ENCODE measurements around the gene DNAH8. TPM values are rescaled to one million over a fixed set of nuclear protein-coding genes. Genes with fewer than 3 reads are reported as not detected.

The DNAH8 gene
- total RNA-seq, 4 donors from 2014 or later = 0.22 TPM; not detected in 3

DNA sequence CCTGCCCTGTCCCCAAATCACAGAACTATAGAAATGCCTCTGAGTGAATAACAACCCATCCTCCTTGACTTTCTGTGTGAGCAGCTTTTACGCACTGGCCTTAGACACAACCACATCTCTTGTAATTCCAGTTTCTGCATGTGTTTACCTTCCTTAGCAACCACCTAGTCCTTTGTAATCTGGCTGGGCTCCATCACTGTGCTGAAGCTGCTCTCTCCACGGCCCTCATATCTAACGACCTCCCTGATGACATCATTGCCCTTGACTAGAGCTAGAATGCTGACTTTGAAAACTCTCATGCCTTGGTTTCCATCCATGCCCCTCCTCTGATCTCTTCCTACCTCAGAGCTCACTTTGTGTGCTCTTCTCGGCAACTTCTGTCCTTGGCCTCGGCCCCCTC lies 303.0 kb downstream of the DNAH8 start:
- Histone ChIP-seq H3K36me3 (no peaks in the 10 kb centered on the region), H3K27me3 (no peaks in the 10 kb centered on the region), H3K27ac (no peak overlapping the region), H3K4me1 (no peaks in the 10 kb centered on the region), H3K9me3 (no peaks in the 10 kb centered on the region), H3K4me3 (no peak overlapping the region)
- TF ChIP-seq CTCF (IDR thresholded peaks at IDR 0.05) (no peak), EP300 (IDR thresholded peaks at IDR 0.05) (no peak), POLR2A (IDR thresholded peaks at IDR 0.05) (no peak)
- DNase-seq (ENCODE audit: low spot score in 2 of 2) = no peak
- 63 to 68% methylated on average over 5 of the region's 5 CpGs for WGBS, 2 donors

GRCh38 chr6:39020136-39020535 lies 305.0 kb downstream of the DNAH8 start:
- TF ChIP-seq EP300 (IDR thresholded peaks at IDR 0.05) (no peak), CTCF (IDR thresholded peaks at IDR 0.05) (no peak), POLR2A (IDR thresholded peaks at IDR 0.05) (no peak)
- WGBS, 2 donors = 64 to 76% methylated on average over 2 of the region's 2 CpGs
- H3K27me3 ChIP-seq = no peaks in the 10 kb centered on the region
- H3K4me3 ChIP-seq = no peak overlapping the region
- H3K27ac ChIP-seq = no peak overlapping the region
- no peaks in the 10 kb centered on the region for H3K36me3 ChIP-seq
- no peaks in the 10 kb centered on the region for H3K4me1 ChIP-seq
- no peaks in the 10 kb centered on the region for H3K9me3 ChIP-seq
- DNase-seq (ENCODE audit: low spot score in 2 of 2) = no peak

GRCh38 chr6:39021041-39021440 lies 305.9 kb downstream of the DNAH8 start:
- no peak overlapping the region for H3K4me3 ChIP-seq
- TF ChIP-seq EP300 (IDR thresholded peaks at IDR 0.05) (no peak), POLR2A (IDR thresholded peaks at IDR 0.05) (no peak), CTCF (IDR thresholded peaks at IDR 0.05) (no peak)
- H3K36me3 ChIP-seq = no peaks in the 10 kb centered on the region
- no peak for DNase-seq (ENCODE audit: low spot score in 2 of 2)
- no peaks in the 10 kb centered on the region for H3K27me3 ChIP-seq
- H3K9me3 ChIP-seq = no peaks in the 10 kb centered on the region
- 49 to 73% methylated on average over 2 of the region's 2 CpGs for WGBS, 2 donors
- H3K4me1 ChIP-seq = no peaks in the 10 kb centered on the region
- H3K27ac ChIP-seq = no peak overlapping the region

DNA sequence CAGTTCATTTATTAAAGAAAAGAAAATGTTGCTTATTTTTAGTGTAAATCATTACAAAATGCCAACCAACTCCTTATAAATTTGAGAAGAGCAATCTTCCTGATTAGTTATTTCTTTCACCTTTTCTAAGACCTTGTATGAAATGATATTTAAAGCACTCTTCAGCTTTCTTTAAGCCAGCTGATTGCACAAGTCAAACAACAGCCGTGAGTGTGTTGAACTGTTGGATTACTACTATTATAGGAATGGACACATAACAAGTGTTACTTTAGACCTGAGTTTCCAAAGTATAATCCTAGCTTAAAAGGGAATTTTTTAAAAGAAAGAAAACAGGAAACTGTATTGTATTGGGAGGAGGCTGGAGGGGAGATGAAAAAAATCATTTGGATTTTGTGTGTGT lies 306.7 kb downstream of the DNAH8 start:
- WGBS, 2 donors = 64 to 65% methylated on average over 1 of the region's 1 CpG

GRCh38 chr6:39026175-39026574 lies 311.1 kb downstream of the DNAH8 start:
- DNase-seq (ENCODE audit: low spot score in 2 of 2) = no peak
- 33 to 39% methylated on average over 3 of the region's 3 CpGs for WGBS, 2 donors
- peaks cover 0 to 5% of the 10 kb centered on the region in 2 donors for H3K27me3 ChIP-seq
- TF ChIP-seq EP300 (IDR thresholded peaks at IDR 0.05) (no peak), CTCF (IDR thresholded peaks at IDR 0.05) (no peak), POLR2A (IDR thresholded peaks at IDR 0.05) (no peak)
- no peaks in the 10 kb centered on the region for H3K4me1 ChIP-seq
- H3K4me3 ChIP-seq = no peak overlapping the region
- no peaks in the 10 kb centered on the region for H3K36me3 ChIP-seq
- no peaks in the 10 kb centered on the region for H3K9me3 ChIP-seq
- no peak overlapping the region for H3K27ac ChIP-seq

More for the DNA sequence above, 306.7 kb downstream of the DNAH8 start:
- DNase-seq (ENCODE audit: low spot score in 2 of 2) = no peak
- Histone ChIP-seq H3K36me3 (no peaks in the 10 kb centered on the region), H3K4me1 (no peaks in the 10 kb centered on the region), H3K27me3 (no peaks in the 10 kb centered on the region), H3K9me3 (no peaks in the 10 kb centered on the region), H3K27ac (no peak overlapping the region), H3K4me3 (no peak overlapping the region)
- TF ChIP-seq EP300 (IDR thresholded peaks at IDR 0.05) (no peak), POLR2A (IDR thresholded peaks at IDR 0.05) (no peak), CTCF (IDR thresholded peaks at IDR 0.05) (no peak)

Measured in tibial nerve (tissue), 4 donors.